SK-N-DZ (cell line): ENCODE measurements around the gene NR5A1.

ENCODE experiments used
- DNase-seq: peaks from one replicate; pipeline ENCODE4 v3.0.0-alpha.2; 2015; ENCODE audit warnings: low spot score

The NR5A1 gene

GRCh38 chr9:124480621-124480981, 26.6 kb downstream of the NR5A1 start:
- DNase-seq, result peak; percentile 71

- no peak for DNase-seq
Measured at GRCh38 chr9:124479947-124480620, 27.1 kb downstream of the NR5A1 start.

GRCh38 chr9:124479371-124479770, 27.8 kb downstream of the NR5A1 start:
- no peak for DNase-seq

- DNase-seq, result peak; percentile 74
Measured at GRCh38 chr9:124478354-124478753, 28.8 kb downstream of the NR5A1 start.

- DNase-seq, result peak; percentile 47
Measured at GRCh38 chr9:124477648-124478285, 29.4 kb downstream of the NR5A1 start.

- peak; percentile 62 for DNase-seq
Measured at GRCh38 chr9:124477211-124477647, 30.0 kb downstream of the NR5A1 start.

- DNase-seq, result no peak
Measured at GRCh38 chr9:124475868-124476690, 31.1 kb downstream of the NR5A1 start.

- DNase-seq, result no peak
Measured at GRCh38 chr9:124475158-124475867, 31.9 kb downstream of the NR5A1 start.

- no peak for DNase-seq
Measured at GRCh38 chr9:124474151-124474550, 33.0 kb downstream of the NR5A1 start.

- DNase-seq, result no peak
Measured at GRCh38 chr9:124473310-124473709, 33.9 kb downstream of the NR5A1 start.

GRCh38 chr9:124472770-124473169, 34.4 kb downstream of the NR5A1 start:
- DNase-seq, result no peak

- DNase-seq, result no peak
Measured at GRCh38 chr9:124471761-124472160, 35.4 kb downstream of the NR5A1 start.

- no peak for DNase-seq
Measured at GRCh38 chr9:124470726-124471125, 36.5 kb downstream of the NR5A1 start.

GRCh38 chr9:124470306-124470705, 36.9 kb downstream of the NR5A1 start:
- no peak for DNase-seq

GRCh38 chr9:124469011-124469832, 38.0 kb downstream of the NR5A1 start:
- DNase-seq, result no peak

- DNase-seq, result no peak
Measured at GRCh38 chr9:124468061-124468740, 39.0 kb downstream of the NR5A1 start.

GRCh38 chr9:124467410-124468060, 39.7 kb downstream of the NR5A1 start:
- DNase-seq, result no peak

- no peak for DNase-seq
Measured at GRCh38 chr9:124465736-124466135, 41.5 kb downstream of the NR5A1 start.

- DNase-seq, result no peak
Measured at GRCh38 chr9:124462739-124463138, 44.5 kb downstream of the NR5A1 start.

GRCh38 chr9:124458441-124458840, 48.8 kb downstream of the NR5A1 start:
- DNase-seq, result no peak
